Astrocyte of the cerebellum (primary cell): Measurements from ENCODE around the gene SORCS2.

Source experiments
- DNase-seq: peaks from one replicate; pipeline ENCODE4 v3.0.0-alpha.2; 2011; ENCODE audit warnings: low read depth
- H3K4me3 ChIP-seq: 2 replicates; pipeline ENCODE4 v1.5.1; 2011; ENCODE audit warnings: mild to moderate bottlenecking, low read depth, low read length, moderate library complexity
- in situ Hi-C: cut with HindIII; loops from 2 replicates; pipeline ENCODE4 v1.10.0; 2017; ENCODE audit warnings: low sequenced_read_pairs
- TF ChIP-seq, protein P1 (sequence below): IDR thresholded peaks from 2 replicates; pipeline ENCODE4 v1.5.1; 2012; ENCODE audit warnings: low read length, low read depth, moderate library complexity, mild to moderate bottlenecking; ENCODE audit errors: missing control alignments

SORCS2 gene

GRCh38 chr4:7414736-7415510 lies 222.6 kb downstream of the SORCS2 start:
- no peak overlapping the region for H3K4me3 ChIP-seq
- TF ChIP-seq, protein P1, sequence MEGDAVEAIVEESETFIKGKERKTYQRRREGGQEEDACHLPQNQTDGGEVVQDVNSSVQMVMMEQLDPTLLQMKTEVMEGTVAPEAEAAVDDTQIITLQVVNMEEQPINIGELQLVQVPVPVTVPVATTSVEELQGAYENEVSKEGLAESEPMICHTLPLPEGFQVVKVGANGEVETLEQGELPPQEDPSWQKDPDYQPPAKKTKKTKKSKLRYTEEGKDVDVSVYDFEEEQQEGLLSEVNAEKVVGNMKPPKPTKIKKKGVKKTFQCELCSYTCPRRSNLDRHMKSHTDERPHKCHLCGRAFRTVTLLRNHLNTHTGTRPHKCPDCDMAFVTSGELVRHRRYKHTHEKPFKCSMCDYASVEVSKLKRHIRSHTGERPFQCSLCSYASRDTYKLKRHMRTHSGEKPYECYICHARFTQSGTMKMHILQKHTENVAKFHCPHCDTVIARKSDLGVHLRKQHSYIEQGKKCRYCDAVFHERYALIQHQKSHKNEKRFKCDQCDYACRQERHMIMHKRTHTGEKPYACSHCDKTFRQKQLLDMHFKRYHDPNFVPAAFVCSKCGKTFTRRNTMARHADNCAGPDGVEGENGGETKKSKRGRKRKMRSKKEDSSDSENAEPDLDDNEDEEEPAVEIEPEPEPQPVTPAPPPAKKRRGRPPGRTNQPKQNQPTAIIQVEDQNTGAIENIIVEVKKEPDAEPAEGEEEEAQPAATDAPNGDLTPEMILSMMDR: no peak
- in situ Hi-C loops: no loop called here
- no peak for DNase-seq

DNA sequence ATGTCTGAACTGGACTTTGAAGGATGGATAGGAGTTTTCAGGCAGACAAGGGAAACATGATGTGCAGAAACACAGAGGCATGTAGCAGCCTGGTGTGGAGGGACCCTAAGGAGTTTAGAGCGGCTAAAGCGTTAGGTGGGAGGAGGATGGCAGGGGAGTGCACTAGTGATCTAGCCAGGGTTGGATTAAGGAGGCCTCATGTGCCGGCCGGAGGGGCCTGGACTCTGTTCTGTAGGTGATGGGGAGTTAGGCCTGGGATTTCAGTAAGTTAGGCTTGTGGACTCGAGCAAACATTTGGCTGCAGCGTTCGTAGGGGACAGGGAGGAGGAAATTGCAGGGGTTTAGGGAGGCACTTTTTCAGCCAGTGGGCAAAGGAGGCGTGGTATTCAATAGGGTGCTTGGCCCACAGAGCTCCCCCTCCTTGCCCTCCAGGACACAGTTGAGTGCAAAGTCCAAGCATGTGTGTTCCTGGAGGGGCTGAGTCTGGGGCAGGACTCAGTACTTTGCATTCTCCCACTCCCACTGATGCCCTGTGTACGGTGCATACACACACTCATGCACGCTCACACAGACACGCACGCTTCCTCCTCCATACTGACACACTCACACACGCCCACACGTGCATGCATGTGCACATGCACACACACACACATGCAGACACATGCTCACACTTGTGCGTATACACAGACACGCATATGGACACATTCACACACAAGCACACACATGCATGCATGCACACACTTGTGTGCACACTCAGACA lies 223.8 kb downstream of the SORCS2 start:
- in situ Hi-C loops: no loop called here
- H3K4me3 ChIP-seq: no peak overlapping the region
- TF ChIP-seq, protein P1: no peak
- DNase-seq: no peak

- H3K4me3 ChIP-seq: no peak overlapping the region
- no peak for DNase-seq
- in situ Hi-C loops: no loop called here
- TF ChIP-seq, protein P1: no peak
These were observed 224.6 kb downstream of the SORCS2 start for GRCh38 chr4:7416745-7417432.

GRCh38 chr4:7417639-7418038 lies 225.3 kb downstream of the SORCS2 start:
- no peak overlapping the region for H3K4me3 ChIP-seq
- no peak for DNase-seq
- TF ChIP-seq, protein P1: no peak
- in situ Hi-C loops: no loop called here

- in situ Hi-C loops: no loop called here
- TF ChIP-seq, protein P1: no peak
- H3K4me3 ChIP-seq: no peak overlapping the region
- DNase-seq: no peak
These were observed 226.0 kb downstream of the SORCS2 start for GRCh38 chr4:7418131-7418943.
